GM19043 (cell line): ENCODE results near the gene RERG.
"Not testable (repeated sequence)": the region's sequence is repeated elsewhere in the genome, so short reads cannot be mapped to it uniquely, and the experiment has no call there.

Experiments
- ATAC-seq: cut with Tn5 transposase; IDR thresholded peaks from one replicate; pipeline ENCODE4 v1.9.1; 2021; ENCODE audit warnings: low read depth; ENCODE audit not compliant: unreplicated experiment

RERG gene

GRCh38 chr12:15152456-15152855 is 68.8 kb downstream of the RERG start:
- no peak for ATAC-seq

- no peak for ATAC-seq
Measured at GRCh38 chr12:15151161-15152091, 69.8 kb downstream of the RERG start.

- ATAC-seq = no peak
Measured at GRCh38 chr12:15146585-15146984, 74.6 kb downstream of the RERG start.

DNA sequence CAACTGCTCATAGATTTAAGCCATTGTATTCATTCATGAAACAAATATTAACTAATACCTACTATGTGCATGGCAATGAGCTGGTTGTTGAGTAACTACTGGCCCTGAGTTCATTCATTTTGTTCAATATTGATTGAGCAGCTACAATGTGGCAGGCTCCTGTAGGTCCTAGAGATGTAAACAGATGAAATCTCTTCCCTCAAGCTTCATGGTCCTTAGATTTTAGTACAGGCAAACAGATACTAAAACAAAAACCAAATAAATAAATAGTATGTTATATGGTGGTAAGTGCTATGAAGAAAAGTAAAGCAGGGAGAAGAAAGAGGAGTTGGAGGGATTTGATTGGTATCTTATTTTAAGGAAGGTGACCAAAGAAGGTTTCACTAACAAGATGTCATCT is 77.8 kb downstream of the RERG start:
- ATAC-seq = no peak

GRCh38 chr12:15142711-15143110 is 78.5 kb downstream of the RERG start:
- no peak for ATAC-seq

- no peak for ATAC-seq
Measured at GRCh38 chr12:15131431-15131830, 89.8 kb downstream of the RERG start.

DNA sequence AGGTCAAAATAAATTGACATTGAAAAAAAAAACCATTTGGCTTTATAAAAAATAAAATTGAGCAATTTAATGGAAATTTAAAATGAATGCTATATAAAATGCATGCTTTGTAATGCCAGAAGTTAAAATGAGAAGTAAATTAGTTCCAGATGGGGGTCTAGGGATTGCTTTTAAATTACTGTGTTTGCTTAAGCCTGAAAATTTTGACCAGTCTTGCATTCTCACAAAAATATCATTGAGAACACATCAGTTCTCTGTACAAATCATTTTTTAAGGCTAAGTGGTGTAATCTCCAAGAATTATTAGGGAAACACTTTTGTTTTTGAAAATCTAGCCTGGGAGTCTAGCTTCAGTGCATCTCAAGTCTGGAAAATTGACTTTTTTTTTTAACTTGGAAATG is 90.7 kb downstream of the RERG start:
- ATAC-seq = no peak

DNA sequence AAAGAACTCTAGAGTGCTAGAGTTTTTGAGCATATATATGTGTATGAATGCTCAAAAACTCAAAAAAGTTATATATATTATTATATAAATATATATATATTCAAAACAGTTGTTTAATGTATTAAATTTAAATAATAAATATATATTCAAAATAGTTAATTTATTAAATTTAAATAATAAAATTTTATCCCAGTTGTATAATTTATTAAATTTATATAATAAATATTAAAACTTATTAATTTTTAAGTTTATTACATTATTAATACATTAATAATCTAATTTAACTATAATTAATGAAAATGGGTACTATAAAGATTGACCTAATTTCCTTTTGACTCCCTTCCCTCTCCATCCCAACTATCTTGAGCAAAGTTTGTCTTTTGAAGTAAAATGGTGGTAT is 97.8 kb downstream of the RERG start:
- ATAC-seq = no peak

DNA sequence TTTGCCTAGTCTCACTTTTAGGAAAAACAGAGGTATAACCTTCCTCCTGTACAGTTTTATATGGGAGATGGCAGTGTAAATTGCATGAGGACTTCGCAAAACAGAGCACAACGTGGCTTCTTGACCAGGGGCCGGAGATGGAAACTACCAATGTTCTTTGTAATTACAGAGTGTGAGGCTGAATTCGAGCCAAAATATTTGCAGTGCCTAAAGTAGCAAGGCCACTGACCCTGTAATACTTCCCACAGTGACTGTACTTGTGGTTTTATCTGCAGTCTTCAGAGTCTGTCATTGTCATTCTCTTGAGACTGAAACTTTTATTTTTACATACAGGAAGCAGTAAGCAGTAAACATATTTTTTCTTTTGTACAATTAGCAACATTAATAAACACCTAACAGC is 98.9 kb downstream of the RERG start:
- no peak for ATAC-seq

DNA sequence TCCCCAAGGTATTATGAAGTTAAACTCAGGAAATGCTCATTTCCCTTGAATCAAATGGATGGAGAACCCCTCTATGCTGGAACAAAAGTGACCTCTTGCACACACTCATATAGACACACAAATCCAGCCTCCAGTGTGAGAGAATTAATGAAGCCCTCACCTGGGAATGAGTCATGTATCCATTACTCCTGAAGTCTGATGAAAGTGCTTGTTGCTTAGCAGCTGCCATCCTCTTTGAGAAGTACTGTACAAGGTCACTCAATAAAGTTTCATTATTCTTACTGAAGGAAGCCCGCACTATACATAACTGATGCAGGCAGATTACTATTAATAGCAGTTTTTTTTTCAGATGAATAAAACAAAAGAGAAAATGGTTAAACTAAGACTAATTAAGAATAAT is 102.3 kb downstream of the RERG start:
- no peak for ATAC-seq

DNA sequence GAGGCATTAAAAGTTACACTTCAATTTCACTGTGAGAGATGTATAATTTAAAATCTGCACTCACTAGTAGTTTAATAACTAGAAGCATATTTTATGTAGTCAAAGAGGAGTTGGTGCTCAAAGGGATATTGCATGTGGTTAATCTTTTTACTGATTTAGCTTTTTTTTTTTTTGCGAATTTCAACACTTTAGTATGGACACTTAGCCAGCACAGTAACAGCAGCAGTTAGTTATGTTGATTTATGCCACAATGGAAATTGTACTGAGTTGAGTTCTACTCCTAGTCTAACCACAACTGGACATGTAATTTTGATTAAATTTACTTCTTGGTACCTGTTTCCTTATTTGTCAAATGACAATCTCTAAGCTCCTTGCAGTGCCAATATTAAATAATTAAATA is 104.2 kb downstream of the RERG start:
- ATAC-seq = no peak

GRCh38 chr12:15116086-15116485 is 105.1 kb downstream of the RERG start:
- no peak for ATAC-seq

- ATAC-seq = no peak
Measured at GRCh38 chr12:15115434-15115833, 105.8 kb downstream of the RERG start.

DNA sequence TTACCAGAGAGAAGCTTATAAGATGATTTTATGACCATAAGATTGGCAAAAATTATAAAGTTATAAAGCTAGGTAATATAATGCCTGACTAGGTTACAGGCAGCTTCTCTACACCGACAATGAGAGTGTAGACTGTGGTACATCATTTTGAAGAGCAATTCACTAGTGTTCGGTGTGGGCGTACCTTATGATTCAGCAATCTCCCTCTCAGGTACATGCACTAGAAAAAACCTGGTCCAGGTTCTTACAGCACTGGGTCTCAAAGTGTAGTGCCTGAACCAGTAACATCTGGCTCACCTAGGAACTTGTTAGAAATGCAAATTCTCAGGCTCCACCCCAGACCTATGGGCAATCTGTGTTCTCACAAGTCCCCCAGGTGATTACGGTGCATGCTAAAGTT is 106.7 kb downstream of the RERG start:
- ATAC-seq = no peak

GRCh38 chr12:15092826-15093225 is 128.4 kb downstream of the RERG start:
- ATAC-seq = no peak

DNA sequence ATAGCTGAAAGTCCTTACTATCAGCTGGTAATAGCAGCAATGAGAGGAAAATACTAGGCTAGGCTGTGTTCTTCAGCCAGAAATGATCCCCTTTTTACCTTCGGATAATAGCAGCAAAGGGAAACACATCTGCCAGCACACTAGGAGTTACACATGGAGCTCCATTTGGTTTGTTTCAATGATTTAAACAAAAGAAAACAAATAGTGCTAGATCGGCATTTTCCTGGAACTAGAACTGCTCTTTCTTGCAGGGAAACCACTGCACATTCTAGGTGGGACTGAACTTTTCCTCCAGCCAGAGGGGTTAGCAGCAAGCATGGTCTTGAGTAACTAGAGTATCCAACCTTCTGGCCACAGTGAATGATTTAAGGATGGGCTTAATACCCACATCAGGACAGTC is 130.8 kb downstream of the RERG start:
- no peak for ATAC-seq

DNA sequence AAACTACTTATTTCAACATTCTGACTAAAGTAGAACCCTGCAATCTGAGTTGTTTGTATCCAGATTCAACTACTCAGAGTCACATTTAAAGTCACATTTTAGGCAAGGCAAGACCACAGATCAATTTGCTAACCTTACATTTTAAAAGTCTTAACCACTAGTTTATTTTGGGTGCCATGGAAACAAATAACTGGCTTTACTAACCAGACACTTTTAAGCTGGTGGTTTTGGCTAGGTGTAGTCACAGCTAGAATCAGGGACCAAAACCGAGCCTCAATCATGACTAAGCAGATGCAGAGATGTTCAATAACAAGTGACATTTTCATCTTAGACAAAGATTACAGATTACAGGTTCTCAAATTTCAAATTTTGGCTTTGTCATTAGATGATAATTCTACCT is 133.1 kb downstream of the RERG start:
- ATAC-seq = no peak

- not testable (repeated sequence) for ATAC-seq
Measured at GRCh38 chr12:15077751-15078150, 143.5 kb downstream of the RERG start.

- ATAC-seq = no peak
Measured at GRCh38 chr12:15074351-15074750, 146.9 kb downstream of the RERG start.

- ATAC-seq = no peak
Measured at GRCh38 chr12:15059123-15059522, 162.1 kb downstream of the RERG start.
